Sigmoid colon (tissue), 7 donors: ENCODE measurements around the gene TTLL3. TPM values are rescaled to one million over a fixed set of nuclear protein-coding genes. Genes with fewer than 3 reads are reported as not detected.
A peak's percentile ranks its signal among the peaks of the same experiment; 100 is the strongest.

Experiments
- DNase-seq: peaks from one replicate; pipeline ENCODE4 v3.0.0-alpha.2; 2019
- H3K27ac ChIP-seq, 4 donors: fragments of 200-600 bp; sonication (generic); one replicate each; pipeline ENCODE4 v1.5.1; 2016 to 2019; ENCODE audit warnings: mild to moderate bottlenecking in 1 of 4
- H3K27me3 ChIP-seq, 3 donors: fragments of 200-600 bp; sonication (generic); one replicate each; pipeline ENCODE4 v1.5.1; 2019; ENCODE audit warnings: mild to moderate bottlenecking in 1 of 3
- H3K36me3 ChIP-seq, 4 donors: fragments of 200-600 bp; sonication (generic); one replicate each; pipeline ENCODE4 v1.5.1; 2016 to 2019
- H3K4me1 ChIP-seq, 4 donors: fragments of 200-600 bp; sonication (generic); one replicate each; pipeline ENCODE4 v1.5.1; 2017 to 2019
- H3K4me3 ChIP-seq, 4 donors: fragments of 200-600 bp; sonication (generic); one replicate each; pipeline ENCODE4 v1.5.1; 2017 to 2019; ENCODE audit warnings: mild to moderate bottlenecking in 2 of 4, moderate library complexity in 1 of 4
- H3K9me3 ChIP-seq, 4 donors: fragments of 200-600 bp in 3 of 4; sonication (generic) in 3 of 4; one replicate each; pipeline versions ENCODE4 v1.5.1 to v1.6.1; 2013 to 2019
- EP300 ChIP-seq, 4 donors: sonication (generic); formaldehyde crosslinking; IDR thresholded peaks; one replicate each; pipeline ENCODE4 v1.6.1; 2017; ENCODE audit warnings: antibody characterized with exemption in 4 of 4
- POLR2A ChIP-seq, 2 donors: fragments of 450-650 bp; IDR thresholded peaks; one replicate each; pipeline ENCODE4 v1.6.1; 2016; ENCODE audit warnings: antibody characterized with exemption in 2 of 2, mild to moderate bottlenecking in 2 of 2, moderate library complexity in 2 of 2
- POLR2AphosphoS5 ChIP-seq, 4 donors: sonication (generic); formaldehyde crosslinking; IDR thresholded peaks; one replicate each; pipeline ENCODE4 v1.6.1; 2017; ENCODE audit warnings: antibody characterized with exemption in 4 of 4
- WGBS, 2 donors: extraction: QIAGEN DNeasy Blood & Tissue Kit; methylation state at CpG; one replicate each; pipeline ENCODE4 v1.1.7; 2013; 5-methylcytosine and 5-hydroxymethylcytosine counted together
- intact Hi-C: fragments of 100-400 bp; cut with DNase I; formaldehyde crosslinking; loops from one replicate; pipeline ENCODE4 v1.15.1; 2023
- polyA plus RNA-seq, 3 donors: library from polyadenylated mRNA; stranded (reverse); fragments of 200-250 nt; gene quantifications; one replicate each; pipeline ENCODE4 v1.2.3, GENCODE V29; 2013
- total RNA-seq, 4 donors: library from RNA; depleted of rRNA; stranded (reverse); fragments of >200 nt; gene quantifications; one replicate each; pipeline ENCODE4 v1.1.0, GENCODE V29; 2016
- TF ChIP-seq, protein P1 (sequence below), 4 experiments: fragments of 450-650 bp in 3 of 4; fragments of 200-600 bp in 1 of 4; IDR thresholded peaks; one replicate each; pipeline ENCODE4 v1.5.1; 2016 to 2019; ENCODE audit warnings: antibody characterized with exemption in 4 of 4, mild to moderate bottlenecking in 3 of 4, moderate library complexity in 2 of 4
- donor health status: healthy with polysubstance abuse.
- donor health status: Bipolar disorder and iron deficiency.
- donor health status: healthy.

Gene TTLL3
- total and polyA plus RNA-seq, 7 donors, result 4.4 to 117 (median 35.3) TPM

DNA sequence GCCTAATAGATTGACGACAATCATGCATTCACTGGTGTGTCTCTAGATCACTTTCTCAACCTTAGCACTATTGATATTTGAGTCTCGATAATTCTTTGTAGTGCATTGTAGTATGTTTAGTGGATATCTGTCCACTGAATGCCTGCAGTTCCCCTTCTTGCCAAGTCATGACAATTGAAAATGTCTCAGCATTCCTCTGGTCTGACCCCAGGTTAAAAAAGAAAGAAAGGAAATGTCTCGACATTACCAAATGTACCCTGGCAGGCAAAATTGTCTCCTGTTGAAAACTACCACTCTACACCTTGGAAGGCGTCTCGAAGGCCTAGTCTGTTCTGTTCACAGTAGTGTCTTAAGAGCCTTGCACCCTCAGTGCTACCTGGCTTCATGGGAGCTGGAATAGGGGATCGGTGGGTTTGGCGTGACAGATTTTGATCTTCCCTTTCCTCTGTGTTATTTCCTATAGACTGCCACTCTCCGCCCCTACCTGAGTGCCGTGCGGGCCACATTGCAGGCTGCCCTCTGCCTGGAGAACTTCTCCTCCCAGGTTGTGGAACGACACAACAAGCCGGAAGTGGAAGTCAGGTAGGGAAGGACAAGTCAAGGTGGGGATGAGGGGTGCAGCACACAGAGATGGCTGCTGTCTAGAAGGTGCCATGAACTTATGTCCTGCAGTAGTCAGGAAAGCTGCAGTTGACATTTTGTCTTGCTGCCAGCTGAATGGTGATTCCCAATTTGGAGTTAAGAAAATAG lies 12.7 kb upstream of the TTLL3 start:
- TF ChIP-seq, protein P1, sequence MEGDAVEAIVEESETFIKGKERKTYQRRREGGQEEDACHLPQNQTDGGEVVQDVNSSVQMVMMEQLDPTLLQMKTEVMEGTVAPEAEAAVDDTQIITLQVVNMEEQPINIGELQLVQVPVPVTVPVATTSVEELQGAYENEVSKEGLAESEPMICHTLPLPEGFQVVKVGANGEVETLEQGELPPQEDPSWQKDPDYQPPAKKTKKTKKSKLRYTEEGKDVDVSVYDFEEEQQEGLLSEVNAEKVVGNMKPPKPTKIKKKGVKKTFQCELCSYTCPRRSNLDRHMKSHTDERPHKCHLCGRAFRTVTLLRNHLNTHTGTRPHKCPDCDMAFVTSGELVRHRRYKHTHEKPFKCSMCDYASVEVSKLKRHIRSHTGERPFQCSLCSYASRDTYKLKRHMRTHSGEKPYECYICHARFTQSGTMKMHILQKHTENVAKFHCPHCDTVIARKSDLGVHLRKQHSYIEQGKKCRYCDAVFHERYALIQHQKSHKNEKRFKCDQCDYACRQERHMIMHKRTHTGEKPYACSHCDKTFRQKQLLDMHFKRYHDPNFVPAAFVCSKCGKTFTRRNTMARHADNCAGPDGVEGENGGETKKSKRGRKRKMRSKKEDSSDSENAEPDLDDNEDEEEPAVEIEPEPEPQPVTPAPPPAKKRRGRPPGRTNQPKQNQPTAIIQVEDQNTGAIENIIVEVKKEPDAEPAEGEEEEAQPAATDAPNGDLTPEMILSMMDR (IDR thresholded peaks at IDR 0.05), result no peak
- no peak for TF ChIP-seq POLR2A (IDR thresholded peaks at IDR 0.05)
- TF ChIP-seq POLR2AphosphoS5 (IDR thresholded peaks at IDR 0.05), result no peak
- TF ChIP-seq EP300 (IDR thresholded peaks at IDR 0.05), result no peak
- no peaks in the 10 kb centered on the region for H3K27me3 ChIP-seq
- peaks cover 31 to 66% (median 45%) of the 10 kb centered on the region in 4 donors for H3K36me3 ChIP-seq
- H3K4me1 ChIP-seq, result peaks cover 0 to 23% (median 19%) of the 10 kb centered on the region in 4 donors
- DNase-seq, result no peak
- H3K27ac ChIP-seq, result no peak overlapping the region
- no peaks in the 10 kb centered on the region for H3K9me3 ChIP-seq
- no peak overlapping the region for H3K4me3 ChIP-seq
- 93 to 95% methylated on average over 12 of the region's 12 CpGs for WGBS, 2 donors
- intact Hi-C loops, result no loop called here

DNA sequence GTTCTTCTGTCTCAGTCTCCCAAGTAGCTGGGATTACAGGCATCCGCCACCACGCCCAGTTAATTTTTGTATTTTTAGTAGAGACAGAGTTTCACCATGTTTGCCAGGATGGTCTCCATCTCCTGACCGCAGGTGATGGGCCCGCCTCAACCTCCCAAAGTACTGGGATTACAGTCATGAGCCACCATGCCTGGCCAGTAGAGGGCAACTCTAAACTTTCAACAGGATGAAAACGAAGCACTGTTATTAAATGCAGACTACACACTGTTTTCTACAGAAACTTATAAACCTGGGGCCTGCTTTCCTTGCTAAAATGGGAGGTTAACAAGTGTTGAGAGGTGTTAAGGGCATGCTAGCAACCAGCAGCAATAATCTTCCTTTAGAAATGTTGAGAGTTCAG lies 9.5 kb upstream of the TTLL3 start:
- H3K9me3 ChIP-seq, result no peaks in the 10 kb centered on the region
- TF ChIP-seq EP300 (IDR thresholded peaks at IDR 0.05) (no peak), POLR2A (IDR thresholded peaks at IDR 0.05) (no peak), POLR2AphosphoS5 (IDR thresholded peaks at IDR 0.05) (no peak)
- TF ChIP-seq, protein P1 (IDR thresholded peaks at IDR 0.05), result no peak
- intact Hi-C loops, result no loop called here
- no peak for DNase-seq
- no peaks in the 10 kb centered on the region for H3K27me3 ChIP-seq
- H3K4me3 ChIP-seq, result no peak overlapping the region
- WGBS, 2 donors, result 83 to 87% methylated on average over 5 of the region's 5 CpGs
- peaks cover 58 to 90% (median 76%) of the 10 kb centered on the region in 4 donors for H3K36me3 ChIP-seq
- no peak overlapping the region for H3K27ac ChIP-seq
- peaks cover 0 to 3% (median under 1%) of the 10 kb centered on the region in 4 donors for H3K4me1 ChIP-seq

DNA sequence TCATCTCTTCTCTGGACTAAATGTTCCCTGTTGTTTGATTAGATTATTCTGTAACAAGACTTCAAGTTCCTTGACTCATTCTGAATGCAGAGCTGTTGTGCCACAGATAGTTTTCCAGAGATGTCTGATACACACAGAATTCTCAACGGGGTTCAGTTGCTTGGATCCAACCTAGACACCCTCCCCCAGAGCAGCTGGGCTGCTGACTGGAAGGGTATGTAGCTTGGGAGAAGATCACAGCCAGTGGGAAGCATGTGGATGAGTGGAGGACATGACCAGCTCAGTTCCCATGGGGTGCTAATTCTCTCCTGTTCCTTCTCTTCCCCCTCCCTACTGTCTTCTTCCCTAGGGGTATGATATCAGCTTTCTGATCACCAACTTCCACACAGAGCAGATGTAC lies 6.6 kb upstream of the TTLL3 start:
- DNase-seq, result no peak
- Histone ChIP-seq H3K27me3 (no peaks in the 10 kb centered on the region), H3K9me3 (no peaks in the 10 kb centered on the region), H3K36me3 (peaks cover 62 to 83% (median 78%) of the 10 kb centered on the region in 4 donors), H3K27ac (peak overlapping the region in 1 of 4 donors; percentile 28), H3K4me1 (no peaks in the 10 kb centered on the region), H3K4me3 (no peak overlapping the region)
- intact Hi-C loops, result no loop called here
- WGBS, 2 donors, result 80 to 96% methylated on average over 1 of the region's 1 CpG
- TF ChIP-seq, protein P1 (IDR thresholded peaks at IDR 0.05), result no peak
- TF ChIP-seq POLR2A (IDR thresholded peaks at IDR 0.05) (no peak), EP300 (IDR thresholded peaks at IDR 0.05) (no peak), POLR2AphosphoS5 (IDR thresholded peaks at IDR 0.05) (no peak)

DNA sequence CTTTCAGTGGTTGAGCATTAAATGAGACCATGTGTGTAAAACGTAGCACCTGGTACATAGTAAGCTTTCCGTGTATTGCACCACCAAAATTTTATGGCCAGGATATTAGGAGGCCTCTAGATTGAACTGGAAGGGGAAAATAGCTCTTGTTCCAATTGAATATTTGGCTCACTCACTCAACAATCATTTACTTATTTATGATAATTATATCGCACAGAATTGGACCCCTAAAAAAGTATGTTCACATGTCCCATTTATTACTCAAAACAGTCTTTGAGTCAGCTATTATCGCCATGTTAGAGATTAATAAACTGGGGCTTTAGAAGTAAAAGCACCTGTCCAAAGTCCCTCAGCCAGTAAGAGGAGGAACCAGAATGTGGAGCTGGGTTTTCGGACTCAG lies 5.1 kb upstream of the TTLL3 start:
- intact Hi-C loops, result loop anchor here (5.0 kb wide), 1 partner anchor 88 kb away; no protein-coding TSS in a partner anchor
- no peak overlapping the region for H3K27ac ChIP-seq

More for the DNA sequence above, 5.1 kb upstream of the TTLL3 start:
- Histone ChIP-seq H3K4me3 (no peak overlapping the region), H3K36me3 (peaks cover 55 to 68% (median 63%) of the 10 kb centered on the region in 4 donors), H3K4me1 (peaks cover 0 to 9% (median 3%) of the 10 kb centered on the region in 4 donors), H3K27me3 (no peaks in the 10 kb centered on the region), H3K9me3 (no peaks in the 10 kb centered on the region)
- DNase-seq, result no peak
- TF ChIP-seq EP300 (IDR thresholded peaks at IDR 0.05) (no peak), POLR2A (IDR thresholded peaks at IDR 0.05) (no peak), POLR2AphosphoS5 (IDR thresholded peaks at IDR 0.05) (no peak)
- TF ChIP-seq, protein P1 (IDR thresholded peaks at IDR 0.05), result no peak
- 79 to 89% methylated on average over 5 of the region's 5 CpGs for WGBS, 2 donors
